BJ (cell line): ENCODE results near the gene TBC1D1. TPM values are rescaled to one million over a fixed set of nuclear protein-coding genes. Genes with fewer than 3 reads are reported as not detected.

ENCODE experiments used
- CTCF ChIA-PET: fragments of 350-600 bp; formaldehyde crosslinking; extraction: SDS; loops from one replicate; lab custom pipeline; 2021; ENCODE audit warnings: antibody characterized with exemption, inconsistent platforms; lab: Yijun Ruan, JAX
- POLR2A ChIA-PET: fragments of 300-600 bp; sonication (Branson Sonifier 250); formaldehyde crosslinking; extraction: SDS; loops from one replicate; lab custom pipeline; 2021; ENCODE audit warnings: antibody characterized with exemption; lab: Charles Lee
- DNase-seq: peaks from one replicate; pipeline ENCODE4 v3.0.0-alpha.2; 2011; ENCODE audit warnings: low read depth
- H3K27me3 ChIP-seq: 2 replicates; pipeline ENCODE4 v1.6.0; 2011; ENCODE audit warnings: low read length; ENCODE audit not compliant: control insufficient read depth, insufficient read depth
- H3K36me3 ChIP-seq: 2 replicates; pipeline ENCODE4 v1.5.1; 2011; ENCODE audit warnings: low read length; ENCODE audit not compliant: control insufficient read depth, insufficient read depth
- H3K4me3 ChIP-seq: 2 replicates; pipeline ENCODE4 v1.5.1; 2011; ENCODE audit warnings: low read depth, mild to moderate bottlenecking, control low read depth, low read length
- CTCF ChIP-seq: IDR thresholded peaks from 2 replicates; pipeline ENCODE4 v1.5.1; 2011; ENCODE audit warnings: low read depth, mild to moderate bottlenecking, control low read depth, inconsistent platforms, low read length, moderate library complexity; ENCODE audit not compliant: insufficient read depth
- polyA plus RNA-seq: library from polyadenylated mRNA; depleted of rRNA; stranded (reverse); fragments of >200 nt; gene quantifications from 2 replicates; pipeline ENCODE4 v1.2.3, GENCODE V29; 2011

Gene TBC1D1
- polyA plus RNA-seq, 1 experiment: 46.1 TPM

GRCh38 chr4:38078590-38079421 lies 187.9 kb downstream of the TBC1D1 start:
- Histone ChIP-seq H3K4me3 (no peak overlapping the region), H3K27me3 (no peaks in the 10 kb centered on the region), H3K36me3 (no peaks in the 10 kb centered on the region)
- ChIA-PET CTCF (interaction anchor here (1.1 to 2.2 kb wide), 7 partner anchors 12 to 652 kb away, joined by 3 to 7 read pairs (median 4); no protein-coding TSS in a partner anchor), POLR2A (interaction anchor here (0.5 kb wide), 1 partner anchor 292 kb away, joined by 3 read pairs; no protein-coding TSS in a partner anchor)
- TF ChIP-seq CTCF: no peak
- peak; percentile 35 for DNase-seq

GRCh38 chr4:38080061-38080974 lies 189.4 kb downstream of the TBC1D1 start:
- no peak for DNase-seq
- no peak for TF ChIP-seq CTCF
- Histone ChIP-seq H3K27me3 (no peaks in the 10 kb centered on the region), H3K4me3 (no peak overlapping the region), H3K36me3 (no peaks in the 10 kb centered on the region)
- POLR2A ChIA-PET: no interaction called here
- CTCF ChIA-PET: interaction anchor here (1.1 to 2.1 kb wide), 3 partner anchors 10 to 518 kb away, joined by 3 to 4 read pairs (median 3); no protein-coding TSS in a partner anchor

DNA sequence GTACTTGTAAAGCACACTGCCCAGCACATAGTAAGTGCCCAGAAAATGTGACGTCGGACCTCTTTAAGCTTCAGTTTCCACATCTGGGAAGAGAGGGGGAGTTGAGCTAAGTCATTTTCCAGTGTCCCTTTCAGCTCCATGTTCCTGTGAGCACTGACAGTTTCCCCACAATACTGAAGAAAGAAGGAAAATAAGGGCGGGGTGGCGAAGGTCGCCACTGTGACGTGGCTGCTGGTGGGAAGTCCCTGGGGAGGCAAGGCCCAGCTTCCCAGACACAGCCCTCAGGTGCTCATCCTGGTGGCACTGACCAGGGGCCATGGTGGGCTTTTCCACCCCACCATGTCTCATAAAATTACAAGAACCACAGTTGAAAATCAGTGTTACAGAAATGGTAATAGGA lies 191.1 kb downstream of the TBC1D1 start:
- ChIA-PET POLR2A (interaction anchor here (0.6 kb wide), 1 partner anchor 1231 kb away, joined by 3 read pairs; no protein-coding TSS in a partner anchor), CTCF (interaction anchor here (0.9 to 1.4 kb wide), 6 partner anchors 8 to 677 kb away, joined by 3 read pairs; no protein-coding TSS in a partner anchor)
- Histone ChIP-seq H3K27me3 (no peaks in the 10 kb centered on the region), H3K4me3 (no peak overlapping the region), H3K36me3 (no peaks in the 10 kb centered on the region)
- no peak for DNase-seq
- no peak for TF ChIP-seq CTCF

GRCh38 chr4:38082424-38083385 lies 191.8 kb downstream of the TBC1D1 start:
- POLR2A ChIA-PET: no interaction called here

More at GRCh38 chr4:38082424-38083385, 191.8 kb downstream of the TBC1D1 start:
- Histone ChIP-seq H3K4me3 (no peak overlapping the region), H3K36me3 (no peaks in the 10 kb centered on the region), H3K27me3 (no peaks in the 10 kb centered on the region)
- CTCF ChIA-PET: interaction anchor here (0.9 to 1.4 kb wide), 4 partner anchors 48 to 677 kb away, joined by 3 read pairs; no protein-coding TSS in a partner anchor
- no peak for TF ChIP-seq CTCF
- DNase-seq: peak; percentile 31
